Mucosa of rectum (tissue), 2 donors: ENCODE measurements around the gene ACAD10.

Experiments used
- H3K27ac ChIP-seq, 2 donors: one replicate each; pipeline ENCODE4 v1.7.0; 2013; ENCODE audit warnings: inconsistent platforms in 2 of 2, low read depth in 2 of 2, low read length in 2 of 2
- H3K27me3 ChIP-seq, 2 donors: one replicate each; pipeline ENCODE4 v1.7.0; 2013; ENCODE audit warnings: low read length in 2 of 2; ENCODE audit not compliant: control insufficient read depth in 2 of 2, insufficient read depth in 2 of 2
- H3K36me3 ChIP-seq, 2 donors: one replicate each; pipeline ENCODE4 v1.7.0; 2013; ENCODE audit warnings: low read length in 2 of 2; ENCODE audit not compliant: control insufficient read depth in 2 of 2, insufficient read depth in 2 of 2
- H3K4me1 ChIP-seq, 2 donors: one replicate each; pipeline ENCODE4 v1.7.0; 2013; ENCODE audit warnings: low read length in 2 of 2, mild to moderate bottlenecking in 1 of 2; ENCODE audit not compliant: control insufficient read depth in 2 of 2, insufficient read depth in 2 of 2
- H3K4me3 ChIP-seq, 2 donors: one replicate each; pipeline ENCODE4 v1.7.0; 2013; ENCODE audit warnings: low read length in 2 of 2
- H3K9ac ChIP-seq, 2 donors: one replicate each; pipeline ENCODE4 v1.7.0; 2013; ENCODE audit warnings: low read length in 2 of 2, low read depth in 1 of 2, mild to moderate bottlenecking in 1 of 2
- H3K9me3 ChIP-seq, 2 donors: one replicate each; pipeline ENCODE4 v1.7.0; 2013; ENCODE audit warnings: low read length in 2 of 2; ENCODE audit not compliant: control insufficient read depth in 2 of 2
- donor health status: healthy.
- donor health status: Normal muscosa, but diverticular disease.

ACAD10 gene

DNA sequence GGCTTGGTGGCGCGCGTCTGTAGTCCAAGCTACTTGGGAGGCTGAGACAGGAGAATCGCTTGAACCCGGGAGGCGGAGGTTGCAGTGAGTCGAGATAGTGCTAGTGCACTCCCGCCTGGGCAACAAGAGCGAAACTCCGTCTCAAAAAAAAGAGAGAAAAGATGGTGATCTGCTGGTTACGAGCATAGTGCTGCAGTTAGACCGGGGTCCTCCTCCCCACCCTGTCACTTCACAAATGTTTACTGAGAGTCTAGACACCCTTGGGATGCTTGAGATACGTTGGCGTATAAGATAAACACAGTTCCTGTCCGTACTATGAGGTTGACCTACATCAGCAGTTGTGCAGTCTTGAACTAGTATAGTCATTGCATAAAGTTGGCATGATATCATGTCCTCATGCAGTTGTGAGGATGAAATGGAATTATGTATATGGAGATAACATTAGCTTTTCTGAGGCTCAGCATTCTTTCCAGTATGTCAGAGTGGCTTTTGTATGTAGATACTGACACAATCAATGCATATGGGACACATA is 787 bp downstream of the ACAD10 start:
- Histone ChIP-seq H3K9me3 (no peaks in the 10 kb centered on the region), H3K4me3 (peak overlapping the region; percentile 100), H3K27me3 (no peaks in the 10 kb centered on the region), H3K36me3 (peaks cover 12 to 14% of the 10 kb centered on the region in 2 donors), H3K27ac (peak overlapping the region; percentile 94 to 97), H3K4me1 (peaks cover 14 to 18% of the 10 kb centered on the region in 2 donors), H3K9ac (peak overlapping the region; percentile 86 to 92)

- no peak overlapping the region for H3K27ac ChIP-seq
- no peaks in the 10 kb centered on the region for H3K27me3 ChIP-seq
- no peaks in the 10 kb centered on the region for H3K9me3 ChIP-seq
- peaks cover 7 to 8% of the 10 kb centered on the region in 2 donors for H3K36me3 ChIP-seq
- H3K9ac ChIP-seq, result no peak overlapping the region
- peak overlapping the region in 1 of 2 donors; percentile 100 for H3K4me3 ChIP-seq
- H3K4me1 ChIP-seq, result peaks cover 14 to 18% of the 10 kb centered on the region in 2 donors
Measured at GRCh38 chr12:111687255-111687654, 1.4 kb downstream of the ACAD10 start.

DNA sequence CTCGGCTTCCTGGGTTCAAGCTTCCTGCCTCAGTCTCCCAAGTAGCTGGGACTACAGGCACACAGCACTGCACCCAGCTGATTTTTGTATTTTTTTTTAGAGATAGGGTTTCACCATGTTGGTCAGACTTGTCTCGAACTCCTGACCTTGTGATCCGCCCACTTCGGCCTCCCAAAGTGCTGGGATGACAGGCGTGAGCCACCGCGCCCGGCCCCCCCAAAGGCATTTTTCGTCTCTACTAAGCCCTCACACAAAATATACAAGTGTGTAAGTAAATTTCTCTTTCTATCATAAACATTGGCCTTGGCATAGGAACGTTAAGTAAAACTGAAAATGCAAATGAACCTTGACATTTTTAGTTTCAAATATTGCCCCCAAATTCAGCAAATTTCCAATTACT is 2.1 kb downstream of the ACAD10 start:
- Histone ChIP-seq H3K36me3 (peaks cover 8 to 9% of the 10 kb centered on the region in 2 donors), H3K9me3 (no peaks in the 10 kb centered on the region), H3K9ac (no peak overlapping the region), H3K4me1 (peaks cover 14 to 18% of the 10 kb centered on the region in 2 donors), H3K27ac (no peak overlapping the region), H3K27me3 (no peaks in the 10 kb centered on the region), H3K4me3 (no peak overlapping the region)

DNA sequence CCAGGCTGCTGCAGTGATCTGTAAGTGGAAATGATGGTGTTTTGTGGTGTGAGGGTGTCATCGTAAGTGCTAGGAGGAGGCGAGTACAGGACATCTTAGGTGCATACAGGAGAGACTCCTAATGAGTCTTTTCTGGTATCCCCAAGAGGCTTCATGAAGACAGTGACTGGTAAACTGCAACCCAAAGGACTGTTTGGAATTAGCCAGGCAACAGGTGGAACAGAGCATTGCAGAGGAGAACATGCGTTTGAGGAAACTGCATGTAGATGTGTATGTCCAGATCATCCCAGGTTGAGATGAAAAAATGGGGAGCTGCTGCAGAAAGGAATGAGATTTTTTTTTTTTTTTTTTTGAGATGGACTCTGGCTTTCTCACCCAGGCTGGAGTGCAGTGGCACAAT is 5.4 kb downstream of the ACAD10 start:
- Histone ChIP-seq H3K27me3 (no peaks in the 10 kb centered on the region), H3K27ac (no peak overlapping the region), H3K36me3 (peaks cover 27 to 33% of the 10 kb centered on the region in 2 donors), H3K9ac (no peak overlapping the region), H3K4me1 (peaks cover 6 to 7% of the 10 kb centered on the region in 2 donors), H3K4me3 (no peak overlapping the region), H3K9me3 (no peaks in the 10 kb centered on the region)

GRCh38 chr12:111692575-111693210 is 6.8 kb downstream of the ACAD10 start:
- H3K27ac ChIP-seq, result no peak overlapping the region
- H3K4me3 ChIP-seq, result no peak overlapping the region
- H3K4me1 ChIP-seq, result no peaks in the 10 kb centered on the region
- peaks cover 27 to 33% of the 10 kb centered on the region in 2 donors for H3K36me3 ChIP-seq
- no peaks in the 10 kb centered on the region for H3K9me3 ChIP-seq
- H3K27me3 ChIP-seq, result no peaks in the 10 kb centered on the region
- no peak overlapping the region for H3K9ac ChIP-seq

DNA sequence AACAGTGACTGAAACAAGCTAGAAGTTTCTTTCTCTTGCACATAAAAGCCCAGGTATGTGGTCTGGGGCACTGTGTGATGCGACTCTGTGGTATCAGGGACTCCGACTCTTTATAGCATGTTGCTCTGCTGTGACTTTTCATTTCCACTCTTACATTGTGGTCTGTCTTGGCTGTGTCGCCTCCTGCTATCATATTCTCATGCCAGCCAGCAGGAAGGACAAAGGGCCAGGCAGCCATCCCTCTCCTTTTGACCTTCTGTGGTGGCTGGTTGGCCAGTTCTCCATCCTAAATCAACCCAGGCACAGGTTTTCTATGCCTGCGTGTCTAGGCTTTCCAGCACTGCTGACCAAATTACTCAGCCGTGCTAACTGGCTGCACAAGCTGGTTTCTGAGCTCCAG is 8.0 kb downstream of the ACAD10 start:
- Histone ChIP-seq H3K27ac (no peak overlapping the region), H3K4me3 (no peak overlapping the region), H3K9ac (no peak overlapping the region), H3K36me3 (peaks cover 27 to 36% of the 10 kb centered on the region in 2 donors), H3K4me1 (no peaks in the 10 kb centered on the region), H3K27me3 (no peaks in the 10 kb centered on the region), H3K9me3 (no peaks in the 10 kb centered on the region)

DNA sequence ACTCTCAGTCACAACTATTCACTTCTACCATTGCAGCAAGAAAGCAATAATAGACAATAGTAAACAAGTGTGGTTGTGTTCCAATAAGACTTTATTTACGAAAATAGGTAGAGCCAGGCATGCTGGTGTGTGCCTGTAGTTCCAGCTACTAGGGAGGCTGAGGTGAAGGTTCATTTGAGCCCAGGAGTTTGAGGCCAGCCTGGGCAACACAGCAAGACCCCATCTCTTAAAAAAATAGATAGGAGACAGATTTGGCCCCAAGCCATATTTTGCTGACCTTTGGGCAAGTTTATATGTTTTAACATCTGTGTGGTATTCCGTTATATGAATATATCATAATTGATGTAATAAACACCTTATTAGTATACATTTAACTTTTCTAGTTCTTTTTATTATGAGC is 14.1 kb downstream of the ACAD10 start:
- no peak overlapping the region for H3K27ac ChIP-seq
- H3K36me3 ChIP-seq, result peaks cover 19 to 37% of the 10 kb centered on the region in 2 donors
- no peaks in the 10 kb centered on the region for H3K9me3 ChIP-seq
- no peak overlapping the region for H3K9ac ChIP-seq
- H3K4me1 ChIP-seq, result no peaks in the 10 kb centered on the region
- no peaks in the 10 kb centered on the region for H3K27me3 ChIP-seq
- H3K4me3 ChIP-seq, result no peak overlapping the region

- no peak overlapping the region for H3K9ac ChIP-seq
- H3K9me3 ChIP-seq, result no peaks in the 10 kb centered on the region
- no peak overlapping the region for H3K27ac ChIP-seq
- no peaks in the 10 kb centered on the region for H3K27me3 ChIP-seq
- peaks cover 42 to 54% of the 10 kb centered on the region in 2 donors for H3K36me3 ChIP-seq
- H3K4me1 ChIP-seq, result no peaks in the 10 kb centered on the region
- no peak overlapping the region for H3K4me3 ChIP-seq
Measured at GRCh38 chr12:111705672-111706071, 19.8 kb downstream of the ACAD10 start.

- H3K4me1 ChIP-seq, result no peaks in the 10 kb centered on the region
- peaks cover 44 to 52% of the 10 kb centered on the region in 2 donors for H3K36me3 ChIP-seq
- no peak overlapping the region for H3K9ac ChIP-seq
- H3K4me3 ChIP-seq, result no peak overlapping the region
- H3K27ac ChIP-seq, result no peak overlapping the region
- H3K27me3 ChIP-seq, result no peaks in the 10 kb centered on the region
- no peaks in the 10 kb centered on the region for H3K9me3 ChIP-seq
Measured at GRCh38 chr12:111706145-111706544, 20.3 kb downstream of the ACAD10 start.

DNA sequence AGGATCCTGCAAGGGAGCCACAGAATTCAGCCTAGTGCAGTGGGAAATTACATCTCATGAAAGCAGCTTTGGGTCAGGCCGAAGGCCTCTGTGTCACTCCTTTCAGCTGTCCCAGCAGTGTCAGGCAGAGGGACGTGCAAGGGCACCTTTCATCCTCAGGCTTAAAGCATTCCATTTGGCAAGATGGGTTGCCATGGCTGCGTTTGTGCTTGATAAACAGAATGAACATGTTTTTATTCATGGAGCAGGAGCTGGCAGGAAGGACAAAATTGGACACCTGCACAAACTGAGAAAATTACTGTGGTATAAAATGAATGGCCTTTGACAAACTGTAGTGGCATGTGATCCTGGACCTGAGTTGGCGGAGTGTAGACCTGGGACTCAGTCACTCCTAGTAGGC is 29.4 kb downstream of the ACAD10 start:
- H3K27me3 ChIP-seq, result no peaks in the 10 kb centered on the region
- H3K27ac ChIP-seq, result no peak overlapping the region
- no peak overlapping the region for H3K4me3 ChIP-seq
- H3K36me3 ChIP-seq, result peaks cover 33 to 40% of the 10 kb centered on the region in 2 donors
- no peaks in the 10 kb centered on the region for H3K4me1 ChIP-seq
- H3K9ac ChIP-seq, result no peak overlapping the region
- no peaks in the 10 kb centered on the region for H3K9me3 ChIP-seq
